ENCODE measurements around the gene HDAC4. TPM values are rescaled to one million over a fixed set of nuclear protein-coding genes. Genes with fewer than 3 reads are reported as not detected.

Gene HDAC4
- total and polyA plus RNA-seq, 2 of the 8 experiments (the other 6 are each of a cell fraction or from before 2014, with no cell fraction given), result 15.4 to 31.5 TPM

GRCh38 chr2:239294571-239295054 lies 106.2 kb downstream of the HDAC4 start:
- Histone ChIP-seq H4K8ac (ENCODE audit: extremely low read depth, insufficient read depth, low read length) (peak overlapping the region; percentile 85; the same call in 1 of the 2 replicates), H2BK15ac (ENCODE audit: low read length) (peak overlapping the region; percentile 93), H2AFZ (ENCODE audit: low read length) (no peak overlapping the region), H3K4me1 (replicated peaks in 1 of 4; ENCODE audit: control insufficient read depth in 3 of 4, insufficient read depth in 4 of 4, low read length in 3 of 4) (peaks cover 28 to 58% (median 43%) of the 10 kb centered on the region in 4 experiments), H2BK5ac (ENCODE audit: low read depth, low read length) (peak overlapping the region; percentile 69), H3K36me3 (ENCODE audit: control insufficient read depth in 2 of 4, insufficient read depth in 4 of 4, low read length in 3 of 4) (no peaks in the 10 kb centered on the region), H4K20me1 (replicated peaks in 1 of 2; ENCODE audit: control insufficient read depth in 1 of 2, insufficient read depth in 2 of 2, low read length in 2 of 2) (peaks cover 0 to 11% of the 10 kb centered on the region in 2 experiments), H3K23me2 (ENCODE audit: low read depth, low read length) (no peaks in the 10 kb centered on the region), H4K91ac (replicated peaks; ENCODE audit: insufficient read length, low read length) (peak overlapping the region; percentile 45), H3K4me3 (ENCODE audit: extremely low read depth in 1 of 4, insufficient read depth in 2 of 4, low read depth in 3 of 4, low read length in 4 of 4) (no peak overlapping the region), H3K14ac (ENCODE audit: insufficient read length) (no peak overlapping the region), H3K27me3 (replicated peaks in 1 of 4; ENCODE audit: control insufficient read depth in 3 of 4, extremely low read depth in 1 of 4, insufficient read depth in 3 of 4, low read length in 3 of 4) (no peaks in the 10 kb centered on the region), H3K23ac (ENCODE audit: insufficient read length) (no peak overlapping the region), H4K5ac (ENCODE audit: insufficient read length, low read depth, low read length) (no peak overlapping the region), H3K4me2 (ENCODE audit: insufficient read depth in 1 of 2, low read depth in 2 of 2, low read length in 2 of 2) (no peak overlapping the region), H2BK120ac (replicated peaks; ENCODE audit: low read depth, low read length) (no peak overlapping the region), H3K27ac (ENCODE audit: low read depth, low read length) (peak overlapping the region; percentile 49; the same call in 1 of the 2 replicates), H3K9me3 (ENCODE audit: insufficient read depth in 2 of 2, low read depth in 1 of 2, low read length in 1 of 2) (no peaks in the 10 kb centered on the region), H3K9ac (replicated peaks in 1 of 4; ENCODE audit: extremely low read depth in 1 of 4, low read depth in 3 of 4, low read length in 3 of 4) (peak overlapping the region in 1 of 4 experiments; percentile 36; a peak in 1 of 7 replicates), H3K4ac (replicated peaks; ENCODE audit: insufficient read length, low read depth, low read length) (peak overlapping the region; percentile 74), H2BK20ac (ENCODE audit: low read length) (no peak overlapping the region), H3K79me1 (ENCODE audit: low read depth, low read length) (peaks cover 11% of the 10 kb centered on the region), H2AK5ac (ENCODE audit: low read depth, low read length) (peak overlapping the region; percentile 94; the same call in 1 of the 2 replicates), H3K18ac (ENCODE audit: extremely low read depth, low read length) (peak overlapping the region; percentile 79), H2BK12ac (ENCODE audit: low read depth, low read length) (peak overlapping the region; percentile 96), H3K79me2 (ENCODE audit: control insufficient read depth in 1 of 2, insufficient read depth in 2 of 2, low read length in 2 of 2) (peaks cover 0 to 61% of the 10 kb centered on the region in 2 experiments; a peak in 3 of 4 replicates), H3K56ac (replicated peaks; ENCODE audit: insufficient read length, low read depth, low read length) (no peak overlapping the region)
- DNase-seq (ENCODE audit: low read depth in 1 of 2, low spot score in 2 of 2) (no peak), FAIRE-seq (no peak)
- 95% methylated on average over 12 of the region's 14 CpGs; no CpG with 5 or more reads in 1 of the 2 experiments for WGBS, 2 experiments (ENCODE audit: extremely low coverage in 1 of 2, insufficient coverage in 1 of 2, insufficient read length in 1 of 2, insufficient replicate concordance in 2 of 2, low coverage in 1 of 2, low lambda C conversion rate in 2 of 2, missing lambda C conversion rate in 1 of 2)
- POLR2A ChIA-PET (ENCODE audit: partially characterized antibody), result interaction anchor here (1.2 to 2.0 kb wide), 2 partner anchors 16 to 107 kb away, joined by 3 to 5 read pairs; partner anchors contain the start of gene HDAC4
- TF ChIP-seq POU5F1 (IDR thresholded peaks at IDR 0.05; ENCODE audit: low read depth, low read length), result no peak
- no peak for TF ChIP-seq BCL11A (IDR thresholded peaks at IDR 0.05; ENCODE audit: low read depth in 2 of 2, low read length in 2 of 2)
- no peak for TF ChIP-seq CEBPB (IDR thresholded peaks at IDR 0.05; ENCODE audit: low read depth, low read length)
- TF ChIP-seq KDM4A (IDR thresholded peaks at IDR 0.05; ENCODE audit: low read depth, low read length, severe bottlenecking), result no peak
- no peak for TF ChIP-seq PHF8 (conservative IDR thresholded peaks at IDR 0.05; ENCODE audit: low read depth, low read length)
- no peak for TF ChIP-seq TAF7 (optimal IDR thresholded peaks at IDR 0.05; ENCODE audit: borderline replicate concordance, low read depth, low read length)
- CTCF ChIA-PET (ENCODE audit: partially characterized antibody), result interaction anchor here (0.7 to 8.0 kb wide), 6 partner anchors 13 to 28 kb away, joined by 3 to 44 read pairs (median 4); no protein-coding TSS in a partner anchor

All from H1 (cell line).